Aorta (tissue), 5 donors: ENCODE measurements around the gene MYADM. TPM values are rescaled to one million over a fixed set of nuclear protein-coding genes. Genes with fewer than 3 reads are reported as not detected.

ENCODE experiments used
- ATAC-seq: fragments of 200-7000 bp; cut with Tn5 transposase; one replicate; pipeline ENCODE4 v1.9.1; 2022; ENCODE audit warnings: moderate library complexity; ENCODE audit not compliant: low FRiP score
- DNase-seq, 2 donors: peaks; one replicate each; pipeline ENCODE4 v3.0.0-alpha.2; 2020
- H3K27ac ChIP-seq, 2 donors: one replicate each; pipeline ENCODE4 v1.5.1; 2013; ENCODE audit warnings: low read length in 2 of 2, mild to moderate bottlenecking in 2 of 2, moderate library complexity in 2 of 2, control low read depth in 1 of 2, inconsistent platforms in 1 of 2, low read depth in 1 of 2
- H3K27me3 ChIP-seq, 2 donors: one replicate each; pipeline ENCODE4 v1.6.1; 2013; ENCODE audit warnings: control low read depth in 1 of 2, low read length in 1 of 2, mild to moderate bottlenecking in 1 of 2, moderate library complexity in 1 of 2; ENCODE audit not compliant: insufficient read depth in 2 of 2, control insufficient read depth in 1 of 2
- H3K36me3 ChIP-seq, 2 donors: one replicate each; pipeline ENCODE4 v1.6.1; 2013; ENCODE audit warnings: control low read depth in 1 of 2, low read length in 1 of 2, mild to moderate bottlenecking in 1 of 2; ENCODE audit not compliant: insufficient read depth in 2 of 2, control insufficient read depth in 1 of 2
- H3K4me1 ChIP-seq, 2 donors: one replicate each; pipeline ENCODE4 v1.6.1; 2013; ENCODE audit warnings: low read length in 2 of 2, control low read depth in 1 of 2, mild to moderate bottlenecking in 1 of 2, moderate library complexity in 1 of 2; ENCODE audit not compliant: insufficient read depth in 2 of 2, control insufficient read depth in 1 of 2
- H3K4me3 ChIP-seq, 2 donors: one replicate each; pipeline ENCODE4 v1.5.1; 2013; ENCODE audit warnings: low read length in 2 of 2, control low read depth in 1 of 2, mild to moderate bottlenecking in 1 of 2
- H3K9me3 ChIP-seq: one replicate; pipeline ENCODE4 v1.6.1; 2013; ENCODE audit warnings: mild to moderate bottlenecking, low read length; ENCODE audit not compliant: control insufficient read depth
- WGBS, 2 donors: extraction: QIAGEN DNeasy Blood & Tissue Kit; methylation state at CpG; one replicate each; pipeline ENCODE4 v1.1.7; 2013; 5-methylcytosine and 5-hydroxymethylcytosine counted together
- intact Hi-C, 2 donors: fragments of 100-400 bp; cut with DNase I; formaldehyde crosslinking; loops; one replicate each; pipeline versions ENCODE4 v1.14.2 to v1.15.0; 2022
- polyA plus RNA-seq, 2 donors: library from polyadenylated mRNA; stranded (reverse); fragments of 200-250 nt; gene quantifications; one replicate each; pipeline ENCODE4 v1.2.3, GENCODE V29; 2013
- total RNA-seq, 2 donors: library from RNA; stranded (reverse); fragmentation: NEBNext Ultra II Directional; extraction: Animal tissue kit (Norgen Biotek cat#: 25700); gene quantifications; one replicate each; pipeline ENCODE4 v1.2.1, GENCODE V29; 2021
- donor health status: healthy with polysubstance abuse.
- donor health status: Bipolar disorder and iron deficiency.
- donor health status: DM: no; HTN: no; CAD: no.
- donor health status: DM: no; HTN: no; CAD: no.
- donor health status: DM: yes; HTN: yes; CAD: no.

MYADM gene
- total and polyA plus RNA-seq, 4 donors, result 59.2 to 377 (median 184) TPM

GRCh38 chr19:53905787-53906186 is 38.1 kb downstream of the MYADM start:
- WGBS, 2 donors, result 48 to 57% methylated on average over 1 of the region's 1 CpG

GRCh38 chr19:53906211-53907192 is 38.8 kb downstream of the MYADM start:
- ATAC-seq (peak; percentile 76), DNase-seq (peak in 1 of 2 donors; percentile 87)
- 11% methylated on average over 46 to 48 of the region's 48 CpGs for WGBS, 2 donors
- Histone ChIP-seq H3K4me1 (no peaks in the 10 kb centered on the region), H3K9me3 (no peaks in the 10 kb centered on the region), H3K4me3 (no peak overlapping the region), H3K27me3 (no peaks in the 10 kb centered on the region), H3K27ac (no peak overlapping the region), H3K36me3 (no peaks in the 10 kb centered on the region)
- intact Hi-C loops, result no loop called here

More at GRCh38 chr19:53905787-53906186, 38.1 kb downstream of the MYADM start:
- Histone ChIP-seq H3K27ac (no peak overlapping the region), H3K36me3 (no peaks in the 10 kb centered on the region), H3K4me1 (no peaks in the 10 kb centered on the region), H3K27me3 (no peaks in the 10 kb centered on the region), H3K4me3 (no peak overlapping the region), H3K9me3 (no peaks in the 10 kb centered on the region)
- no peak for DNase-seq
- intact Hi-C loops, result no loop called here
- no peak for ATAC-seq

- DNase-seq (no peak), ATAC-seq (no peak)
- H3K27ac ChIP-seq, result no peak overlapping the region
- WGBS, 2 donors, result 29% methylated on average over 14 of the region's 14 CpGs
- H3K9me3 ChIP-seq, result no peaks in the 10 kb centered on the region
- intact Hi-C loops, result no loop called here
- H3K27me3 ChIP-seq, result no peaks in the 10 kb centered on the region
- H3K36me3 ChIP-seq, result no peaks in the 10 kb centered on the region
- no peaks in the 10 kb centered on the region for H3K4me1 ChIP-seq
- no peak overlapping the region for H3K4me3 ChIP-seq
Observed at GRCh38 chr19:53907193-53907581, 39.5 kb downstream of the MYADM start.

GRCh38 chr19:53907690-53908089 is 40.0 kb downstream of the MYADM start:
- no peak overlapping the region for H3K27ac ChIP-seq
- ATAC-seq (no peak), DNase-seq (no peak)
- H3K4me1 ChIP-seq, result no peaks in the 10 kb centered on the region
- intact Hi-C loops, result no loop called here
- H3K36me3 ChIP-seq, result no peaks in the 10 kb centered on the region
- WGBS, 2 donors, result 15 to 17% methylated on average over 17 of the region's 17 CpGs
- no peak overlapping the region for H3K4me3 ChIP-seq
- no peaks in the 10 kb centered on the region for H3K9me3 ChIP-seq
- no peaks in the 10 kb centered on the region for H3K27me3 ChIP-seq

- no peaks in the 10 kb centered on the region for H3K4me1 ChIP-seq
- no peak overlapping the region for H3K4me3 ChIP-seq
- DNase-seq, result no peak
- H3K36me3 ChIP-seq, result no peaks in the 10 kb centered on the region
- intact Hi-C loops, result no loop called here
- H3K27ac ChIP-seq, result no peak overlapping the region
- H3K27me3 ChIP-seq, result no peaks in the 10 kb centered on the region
- 2% methylated on average over 40 to 51 of the region's 51 CpGs for WGBS, 2 donors
- no peaks in the 10 kb centered on the region for H3K9me3 ChIP-seq
- ATAC-seq, result peak; percentile 73
Observed at GRCh38 chr19:53908106-53908934, 40.6 kb downstream of the MYADM start.

GRCh38 chr19:53908935-53909415 is 41.3 kb downstream of the MYADM start, which contains the start of gene CACNG7:
TSS of gene CACNG7 (plus strand) at chr19:53909278. CDS start at chr19:53912832, 3,554 bp downstream.
- no peaks in the 10 kb centered on the region for H3K36me3 ChIP-seq
- DNase-seq (no peak), ATAC-seq (no peak)
- H3K27me3 ChIP-seq, result no peaks in the 10 kb centered on the region
- no peak within 1 kb of the TSS for H3K4me3 ChIP-seq
- no peaks in the 10 kb centered on the region for H3K4me1 ChIP-seq
- intact Hi-C loops, result no loop called here
- no peak within 1 kb of the TSS for H3K27ac ChIP-seq
- H3K9me3 ChIP-seq, result no peaks in the 10 kb centered on the region
- 1 to 3% methylated on average over 14 to 28 of the region's 28 CpGs for WGBS, 2 donors

GRCh38 chr19:53909471-53910169 is 41.9 kb downstream of the MYADM start:
- H3K4me1 ChIP-seq, result no peaks in the 10 kb centered on the region
- no peak overlapping the region for H3K27ac ChIP-seq
- H3K4me3 ChIP-seq, result no peak overlapping the region
- DNase-seq (no peak), ATAC-seq (no peak)
- no peaks in the 10 kb centered on the region for H3K9me3 ChIP-seq
- intact Hi-C loops, result no loop called here
- 1% methylated on average over 47 of the region's 47 CpGs for WGBS, 2 donors
- H3K36me3 ChIP-seq, result no peaks in the 10 kb centered on the region
- H3K27me3 ChIP-seq, result no peaks in the 10 kb centered on the region

- DNase-seq (no peak), ATAC-seq (no peak)
- no peak overlapping the region for H3K27ac ChIP-seq
- H3K9me3 ChIP-seq, result no peaks in the 10 kb centered on the region
- WGBS, 2 donors, result 1% methylated on average over 13 of the region's 13 CpGs
- H3K4me1 ChIP-seq, result no peaks in the 10 kb centered on the region
- H3K4me3 ChIP-seq, result no peak overlapping the region
- intact Hi-C loops, result no loop called here
- no peaks in the 10 kb centered on the region for H3K27me3 ChIP-seq
- no peaks in the 10 kb centered on the region for H3K36me3 ChIP-seq
Observed at GRCh38 chr19:53910170-53910518, 42.5 kb downstream of the MYADM start.
